Activated T-cell treated with anti-CD3 and anti-CD28 coated beads for 24 hours (primary cell): Measurements from ENCODE around the gene MIA.
"Not testable (repeated sequence)": the region's sequence is repeated elsewhere in the genome, so short reads cannot be mapped to it uniquely, and the experiment has no call there.

Experiments
- DNase-seq: peaks from one replicate; pipeline ENCODE4 v3.0.0-alpha.2; 2020; ENCODE audit warnings: low read depth

The MIA gene

GRCh38 chr19:40822704-40823553, 47.6 kb downstream of the MIA start:
- not testable (repeated sequence) for DNase-seq

- not testable (repeated sequence) for DNase-seq
Measured at GRCh38 chr19:40824916-40825315, 49.6 kb downstream of the MIA start.

- DNase-seq: not testable (repeated sequence)
Measured at GRCh38 chr19:40825460-40826095, 50.3 kb downstream of the MIA start.

DNA sequence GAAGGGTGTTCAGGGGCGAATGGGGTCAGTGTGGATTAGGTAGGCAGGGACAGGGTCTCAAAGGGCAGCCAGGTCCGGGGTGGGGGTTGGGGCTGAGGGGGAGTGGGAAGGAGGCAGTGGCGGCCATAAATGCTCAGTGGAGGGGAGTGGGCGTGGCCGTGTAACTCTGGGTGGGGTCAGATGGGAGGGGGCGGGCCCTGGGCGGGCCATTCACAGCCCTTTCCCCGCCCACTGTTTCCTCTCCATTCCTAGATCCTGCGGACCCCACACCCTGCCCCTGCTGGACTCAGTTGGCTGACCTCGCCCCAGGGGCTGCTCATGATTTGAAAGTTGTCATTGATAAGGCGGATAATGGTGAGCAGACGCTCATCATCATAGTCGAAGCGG, 51.0 kb downstream of the MIA start:
- not testable (repeated sequence) for DNase-seq

DNA sequence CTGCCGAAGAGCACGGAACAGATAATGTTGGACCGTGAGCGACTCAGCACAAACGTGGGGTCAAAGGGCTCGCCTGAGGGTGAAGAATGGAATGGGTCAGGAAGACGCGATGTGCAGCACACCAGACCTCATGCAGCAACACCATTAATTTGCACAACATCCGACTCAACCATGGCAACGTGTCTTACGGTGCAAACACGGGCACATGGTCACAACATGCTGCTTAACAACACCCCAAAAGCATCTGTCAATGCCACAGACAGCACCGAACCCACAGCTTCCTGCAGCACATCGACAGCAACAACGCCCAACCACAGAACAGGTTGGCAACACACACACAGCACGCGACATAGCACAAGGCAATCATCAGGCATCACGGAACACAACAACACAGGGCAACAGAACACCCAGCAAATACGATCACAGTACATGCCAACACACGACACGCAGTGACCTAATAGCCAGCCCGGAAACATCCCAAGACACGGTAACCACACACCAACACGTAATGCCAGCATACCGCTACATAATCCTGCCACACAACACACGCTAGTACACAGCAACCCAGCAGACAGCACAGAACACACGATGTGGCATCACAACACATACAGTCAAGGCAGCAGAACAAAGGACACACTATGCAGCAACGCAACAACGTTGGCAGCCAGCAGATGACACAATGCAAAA, 51.5 kb downstream of the MIA start:
- not testable (repeated sequence) for DNase-seq
